Neural cell (in vitro differentiated cells): ENCODE results near the gene DIS3L2.

Experiments
- CTCF ChIP-seq: fragments of 450-650 bp; IDR thresholded peaks from 2 replicates; pipeline ENCODE4 v1.5.1; 2014; ENCODE audit warnings: antibody characterized with exemption, mild to moderate bottlenecking, moderate library complexity; ENCODE audit not compliant: poor library complexity, severe bottlenecking
- EP300 ChIP-seq: fragments of 450-650 bp; conservative IDR thresholded peaks from 2 replicates; pipeline ENCODE4 v1.6.1; 2014; ENCODE audit warnings: antibody characterized with exemption, mild to moderate bottlenecking, moderate library complexity; ENCODE audit not compliant: poor library complexity, severe bottlenecking
- REST ChIP-seq: IDR thresholded peaks from 2 replicates; pipeline ENCODE4 v1.6.1; 2012; ENCODE audit warnings: borderline replicate concordance
- SMC3 ChIP-seq: fragments of 450-650 bp; conservative IDR thresholded peaks from 2 replicates; pipeline ENCODE4 v1.6.1; 2014; ENCODE audit warnings: antibody characterized with exemption, mild to moderate bottlenecking, moderate library complexity; ENCODE audit not compliant: poor library complexity

GRCh38 chr2:232230560-232230959 is 269.0 kb downstream of the DIS3L2 start:
- TF ChIP-seq CTCF (no peak), EP300 (no peak), SMC3 (no peak), REST (no peak)
